Camera-type eye (tissue), 1 donor: ENCODE results near the gene MED17. TPM values are rescaled to one million over a fixed set of nuclear protein-coding genes. Genes with fewer than 3 reads are reported as not detected.

ENCODE experiments used
- total RNA-seq: library from RNA; depleted of rRNA; stranded (reverse); fragments of >200 nt; gene quantifications from one replicate; pipeline ENCODE4 v1.2.3, GENCODE V29; 2014

MED17 gene
- 77.2 TPM for total RNA-seq

DNA sequence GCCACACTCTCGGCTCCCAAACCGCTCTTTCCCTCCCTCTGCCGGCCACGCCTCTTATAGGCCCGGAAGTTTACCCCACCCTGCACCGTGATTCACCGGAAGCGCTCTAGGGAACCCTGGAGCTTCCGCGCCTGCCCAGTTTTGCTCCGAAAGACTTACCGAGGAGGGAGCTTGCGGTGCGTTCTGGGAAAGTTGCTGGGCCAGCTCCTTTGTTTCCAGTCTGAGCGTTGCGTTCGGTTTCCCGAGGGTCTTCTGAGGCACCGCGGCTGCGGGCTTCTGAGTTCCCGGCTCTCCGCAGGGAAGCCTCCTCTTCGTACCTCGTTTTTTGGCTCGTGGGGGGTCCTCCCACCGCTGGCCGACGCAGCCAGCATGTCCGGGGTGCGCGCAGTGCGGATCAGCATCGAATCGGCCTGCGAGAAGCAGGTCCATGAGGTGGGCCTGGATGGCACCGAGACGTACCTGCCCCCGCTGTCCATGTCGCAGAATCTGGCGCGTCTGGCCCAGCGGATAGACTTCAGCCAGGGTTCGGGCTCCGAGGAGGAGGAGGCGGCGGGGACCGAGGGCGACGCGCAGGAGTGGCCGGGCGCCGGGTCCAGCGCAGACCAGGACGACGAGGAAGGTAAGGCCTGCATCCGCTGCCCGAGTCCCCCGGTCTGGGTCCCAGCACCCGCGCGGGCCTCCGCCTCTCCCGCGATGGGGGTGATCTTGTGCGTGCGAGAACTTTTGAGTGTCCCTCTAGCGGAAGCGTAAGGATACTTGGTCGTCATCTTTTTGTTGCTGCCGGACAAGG is at the start of gene MED17:
MED17 (plus strand) TSS at position 138 of the 790 bp plus-strand sequence; CDS start at position 370, 232 bp downstream.

DNA sequence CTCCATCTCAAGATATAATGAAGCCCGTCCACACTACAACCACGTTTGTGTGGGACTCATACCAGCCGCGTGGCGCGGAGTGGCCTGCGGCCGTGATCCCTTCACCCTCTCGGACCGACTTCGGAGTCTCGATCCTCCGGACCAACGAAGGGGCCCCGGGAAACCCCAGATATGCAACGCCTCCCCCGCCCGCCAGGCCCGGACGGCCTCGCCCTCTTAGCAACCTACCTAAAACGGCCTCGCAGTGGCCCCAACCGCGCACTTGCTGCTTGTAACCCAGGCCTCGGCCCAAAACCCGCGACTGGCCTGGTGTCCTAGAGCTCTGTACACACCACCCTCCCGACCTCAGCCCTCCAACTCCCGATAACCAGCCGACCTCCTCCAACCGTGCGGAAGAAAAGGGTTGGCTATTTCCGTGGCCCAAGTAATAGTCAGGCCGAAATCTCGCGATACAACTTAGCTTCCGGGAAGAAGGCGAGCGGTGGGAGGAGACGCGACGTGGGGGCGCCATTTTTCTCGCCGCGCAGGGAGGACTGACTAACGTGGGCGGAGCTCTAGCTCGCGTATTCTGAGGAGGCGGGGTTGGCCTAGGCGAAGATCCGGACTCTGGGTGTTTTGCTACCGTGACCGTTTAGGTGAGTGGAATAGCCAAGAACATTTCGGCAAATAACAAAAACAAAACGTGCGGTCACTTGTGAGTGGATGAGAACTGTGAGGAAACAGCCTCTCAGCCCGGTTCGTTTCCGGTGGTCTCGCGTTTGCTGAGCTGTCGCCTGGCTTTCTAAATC is 42.8 kb upstream of the MED17 start, which contains the start of the genes C11orf54 and TAF1D:
C11orf54 (plus strand) TSS at position 579 of the 788 bp plus-strand sequence. CDS start 5,722 bp downstream, outside the sequence.
TAF1D (minus strand) TSS at position 402 of the 788 bp plus-strand sequence. CDS start 2,191 bp downstream, outside the sequence.

GRCh38 chr11:93850594-93851018 is 66.5 kb downstream of the MED17 start, which contains the start of gene VSTM5:
TSS of gene VSTM5 (minus strand) at chr11:93850618. CDS start at chr11:93850502, 116 bp downstream.

Other genes starting within 250 kb of the MED17 start
- gene SMCO4, start 240.9 kb upstream of the MED17 start, total RNA-seq, result 16.5 TPM
- gene CEP295, start 122.6 kb upstream of the MED17 start, total RNA-seq, result 49.4 TPM
- gene TAF1D, start 42.8 kb upstream of the MED17 start, total RNA-seq, result 218 TPM
- 69.4 TPM for gene C11orf54, start 42.6 kb upstream of the MED17 start, total RNA-seq
- gene VSTM5, start 66.3 kb downstream of the MED17 start, total RNA-seq, result 2.0 TPM
- not detected for gene HEPHL1, start 237.1 kb downstream of the MED17 start, total RNA-seq